Suprapubic skin (tissue), 4 donors: ENCODE results near the gene DHX40. TPM values are rescaled to one million over a fixed set of nuclear protein-coding genes. Genes with fewer than 3 reads are reported as not detected.
"Not testable (repeated sequence)": the region's sequence is repeated elsewhere in the genome, so short reads cannot be mapped to it uniquely, and the experiment has no call there.

Experiments used
- DNase-seq, 2 donors: peaks; one replicate each; pipeline ENCODE4 v3.0.0-alpha.2; 2019; ENCODE audit warnings: low spot score in 2 of 2
- H3K27ac ChIP-seq: fragments of 200-600 bp; sonication (generic); one replicate; pipeline ENCODE4 v1.5.1; 2019
- H3K27me3 ChIP-seq: fragments of 200-600 bp; sonication (generic); one replicate; pipeline ENCODE4 v1.5.1; 2019
- H3K36me3 ChIP-seq: fragments of 200-600 bp; sonication (generic); one replicate; pipeline ENCODE4 v1.5.1; 2019
- H3K4me1 ChIP-seq: fragments of 200-600 bp; sonication (generic); one replicate; pipeline ENCODE4 v1.5.1; 2019
- H3K4me3 ChIP-seq: fragments of 200-600 bp; sonication (generic); one replicate; pipeline ENCODE4 v1.5.1; 2019; ENCODE audit warnings: mild to moderate bottlenecking
- H3K9me3 ChIP-seq: fragments of 200-600 bp; sonication (generic); one replicate; pipeline ENCODE4 v1.5.1; 2019
- EP300 ChIP-seq: sonication (generic); formaldehyde crosslinking; IDR thresholded peaks from one replicate; pipeline ENCODE4 v1.6.1; 2017; ENCODE audit warnings: antibody characterized with exemption
- POLR2A ChIP-seq, 2 donors: fragments of 450-650 bp; IDR thresholded peaks; one replicate each; pipeline ENCODE4 v1.6.1; 2017; ENCODE audit warnings: antibody characterized with exemption in 2 of 2, mild to moderate bottlenecking in 2 of 2, moderate library complexity in 2 of 2
- POLR2AphosphoS5 ChIP-seq, 3 donors: sonication (generic); formaldehyde crosslinking; IDR thresholded peaks; one replicate each; pipeline ENCODE4 v1.6.1; 2017; ENCODE audit warnings: antibody characterized with exemption in 3 of 3
- WGBS: methylation state at CpG from one replicate; pipeline ENCODE4 v1.1.5; 2018; 5-methylcytosine and 5-hydroxymethylcytosine counted together
- total RNA-seq, 4 donors: library from RNA; depleted of rRNA; stranded (reverse); fragments of >200 nt; gene quantifications; one replicate each; pipeline ENCODE4 v1.1.0, GENCODE V29; 2016
- TF ChIP-seq, protein P1 (sequence below), 2 donors: fragments of 200-600 bp in 1 of 2; fragments of 450-650 bp in 1 of 2; sonication (generic) in 1 of 2; IDR thresholded peaks; one replicate each; pipeline ENCODE4 v1.5.1; 2016 to 2019; ENCODE audit warnings: antibody characterized with exemption in 2 of 2, mild to moderate bottlenecking in 1 of 2, moderate library complexity in 1 of 2

Gene DHX40
- total RNA-seq, 4 donors from 2014 or later, result 30.6 to 42.9 (median 37.4) TPM

- no peaks in the 10 kb centered on the region for H3K27me3 ChIP-seq
- H3K4me1 ChIP-seq, result peaks cover 3% of the 10 kb centered on the region
- H3K36me3 ChIP-seq, result peaks cover 88% of the 10 kb centered on the region
- no peak overlapping the region for H3K27ac ChIP-seq
- TF ChIP-seq POLR2AphosphoS5 (IDR thresholded peaks at IDR 0.05), result no peak
- TF ChIP-seq POLR2A (IDR thresholded peaks at IDR 0.05), result no peak
- TF ChIP-seq, protein P1, sequence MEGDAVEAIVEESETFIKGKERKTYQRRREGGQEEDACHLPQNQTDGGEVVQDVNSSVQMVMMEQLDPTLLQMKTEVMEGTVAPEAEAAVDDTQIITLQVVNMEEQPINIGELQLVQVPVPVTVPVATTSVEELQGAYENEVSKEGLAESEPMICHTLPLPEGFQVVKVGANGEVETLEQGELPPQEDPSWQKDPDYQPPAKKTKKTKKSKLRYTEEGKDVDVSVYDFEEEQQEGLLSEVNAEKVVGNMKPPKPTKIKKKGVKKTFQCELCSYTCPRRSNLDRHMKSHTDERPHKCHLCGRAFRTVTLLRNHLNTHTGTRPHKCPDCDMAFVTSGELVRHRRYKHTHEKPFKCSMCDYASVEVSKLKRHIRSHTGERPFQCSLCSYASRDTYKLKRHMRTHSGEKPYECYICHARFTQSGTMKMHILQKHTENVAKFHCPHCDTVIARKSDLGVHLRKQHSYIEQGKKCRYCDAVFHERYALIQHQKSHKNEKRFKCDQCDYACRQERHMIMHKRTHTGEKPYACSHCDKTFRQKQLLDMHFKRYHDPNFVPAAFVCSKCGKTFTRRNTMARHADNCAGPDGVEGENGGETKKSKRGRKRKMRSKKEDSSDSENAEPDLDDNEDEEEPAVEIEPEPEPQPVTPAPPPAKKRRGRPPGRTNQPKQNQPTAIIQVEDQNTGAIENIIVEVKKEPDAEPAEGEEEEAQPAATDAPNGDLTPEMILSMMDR (IDR thresholded peaks at IDR 0.05), result no peak
- no peak for TF ChIP-seq EP300
- no peak for DNase-seq
- H3K4me3 ChIP-seq, result no peak overlapping the region
- peaks cover 3% of the 10 kb centered on the region for H3K9me3 ChIP-seq
- WGBS, result 85% methylated on average over 1 of the region's 1 CpG
Observed at GRCh38 chr17:59650642-59651041, 85.2 kb downstream of the DHX40 start.

- Histone ChIP-seq H3K9me3 (peaks cover 3% of the 10 kb centered on the region), H3K36me3 (peaks cover 91% of the 10 kb centered on the region), H3K4me1 (peaks cover 3% of the 10 kb centered on the region)
Observed at GRCh38 chr17:59651346-59651745, 85.9 kb downstream of the DHX40 start.

DNA sequence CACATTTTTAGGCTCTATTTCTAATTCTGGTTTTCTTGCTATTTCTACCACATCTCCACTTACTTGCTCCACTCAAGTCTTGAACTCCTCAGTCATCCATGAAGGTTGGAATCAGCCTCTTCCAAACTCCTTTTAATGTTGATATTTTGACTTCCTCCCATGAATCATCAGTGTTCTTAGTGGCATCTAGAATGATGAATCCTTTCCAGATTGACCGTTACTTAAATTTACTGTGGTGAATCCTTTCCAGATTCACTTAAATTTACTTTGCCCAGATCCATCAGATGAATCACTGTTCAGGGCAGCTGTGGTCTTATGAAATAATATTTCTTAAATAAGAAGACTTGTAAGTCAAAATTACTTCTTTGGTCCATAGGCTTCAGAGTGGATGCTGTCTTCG is 86.7 kb downstream of the DHX40 start:
- TF ChIP-seq, protein P1 (IDR thresholded peaks at IDR 0.05), result no peak
- TF ChIP-seq POLR2A (IDR thresholded peaks at IDR 0.05) (no peak), POLR2AphosphoS5 (IDR thresholded peaks at IDR 0.05) (no peak), EP300 (no peak)
- peaks cover 93% of the 10 kb centered on the region for H3K36me3 ChIP-seq
- 87% methylated on average over 2 of the region's 2 CpGs for WGBS
- DNase-seq, result no peak
- H3K9me3 ChIP-seq, result peaks cover 3% of the 10 kb centered on the region
- H3K27me3 ChIP-seq, result no peaks in the 10 kb centered on the region
- no peak overlapping the region for H3K4me3 ChIP-seq
- no peak overlapping the region for H3K27ac ChIP-seq
- H3K4me1 ChIP-seq, result peaks cover 3% of the 10 kb centered on the region

More at GRCh38 chr17:59651346-59651745, 85.9 kb downstream of the DHX40 start:
- no peak for TF ChIP-seq POLR2AphosphoS5 (IDR thresholded peaks at IDR 0.05)
- no peak for TF ChIP-seq EP300
- TF ChIP-seq, protein P1 (IDR thresholded peaks at IDR 0.05), result no peak
- TF ChIP-seq POLR2A (IDR thresholded peaks at IDR 0.05), result no peak
- Histone ChIP-seq H3K4me3 (no peak overlapping the region), H3K27ac (no peak overlapping the region), H3K27me3 (no peaks in the 10 kb centered on the region)
- no peak for DNase-seq

DNA sequence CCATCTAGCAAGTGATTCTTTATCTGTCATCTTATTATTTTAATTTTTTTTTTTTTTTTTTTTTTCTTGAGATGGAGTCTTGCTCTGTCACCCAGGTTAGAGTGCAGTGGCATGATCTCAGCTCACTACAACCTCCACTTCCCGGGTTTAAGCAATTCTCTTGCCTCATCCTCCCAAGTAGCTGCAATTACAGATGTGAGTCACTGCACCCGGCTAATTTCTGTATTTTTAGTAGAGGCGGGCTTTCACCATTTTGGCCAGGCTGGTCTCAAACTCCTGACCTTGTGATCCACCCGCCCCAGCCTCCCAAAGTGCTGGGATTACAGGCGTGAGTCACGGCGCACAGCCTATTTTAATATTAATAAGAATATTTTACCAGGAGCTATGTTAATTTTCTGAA is 91.2 kb downstream of the DHX40 start:
- not testable (repeated sequence) for H3K27ac ChIP-seq, H3K27me3 ChIP-seq, H3K9me3 ChIP-seq, H3K4me3 ChIP-seq, H3K4me1 ChIP-seq, DNase-seq
- H3K36me3 ChIP-seq, result peaks cover 84% of the 10 kb centered on the region
- 90% methylated on average over 7 of the region's 7 CpGs for WGBS

Other genes with a start within 250 kb of the DHX40 start
- gene YPEL2, start 234.0 kb upstream of the DHX40 start, total RNA-seq, result 10 to 100 TPM; 16.7 to 33.6 (median 21.3) TPM
- gene CLTC, start 54.3 kb downstream of the DHX40 start, total RNA-seq, result 100 to 1,000 TPM in 3 of 4 donors, 10 to 100 TPM in 1; 99.2 to 178 (median 152) TPM
- gene PTRH2, start 141.8 kb downstream of the DHX40 start, total RNA-seq, result 10 to 100 TPM; 21.9 to 29.0 (median 22.0) TPM
- 100 to 1,000 TPM in 1 of 4 donors, 10 to 100 TPM in 3; 48.3 to 108 (median 72.4) TPM for gene VMP1, start 142.0 kb downstream of the DHX40 start, total RNA-seq